Neural crest cell (in vitro differentiated cells): Measurements from ENCODE around the gene LIMK1. TPM values are rescaled to one million over a fixed set of nuclear protein-coding genes. Genes with fewer than 3 reads are reported as not detected.
"Not testable (repeated sequence)": the region's sequence is repeated elsewhere in the genome, so short reads cannot be mapped to it uniquely, and the experiment has no call there.

Experiments
- DNase-seq: peaks from one replicate; pipeline ENCODE4 v3.0.0; 2021; ENCODE audit warnings: low read depth, mixed read lengths, low spot score
- H3K27ac Mint-ChIP-seq: one replicate; pipeline ENCODE4 v1.8.0; 2021; ENCODE audit warnings: mild to moderate bottlenecking, mixed read lengths; ENCODE audit not compliant: unreplicated experiment
- H3K27me3 Mint-ChIP-seq: 2 replicates; pipeline ENCODE4 v1.8.0; 2021; ENCODE audit warnings: low read depth, mild to moderate bottlenecking, mixed read lengths
- H3K36me3 Mint-ChIP-seq: 2 replicates; pipeline ENCODE4 v1.8.0; 2021; ENCODE audit warnings: low read depth, mild to moderate bottlenecking, mixed read lengths
- H3K4me1 Mint-ChIP-seq: 2 replicates; pipeline ENCODE4 v1.8.0; 2021; ENCODE audit warnings: mixed read lengths
- H3K4me3 Mint-ChIP-seq: one replicate; pipeline ENCODE4 v1.8.0; 2021; ENCODE audit warnings: mild to moderate bottlenecking, mixed read lengths
- H3K9me3 Mint-ChIP-seq: 2 replicates; pipeline ENCODE4 v1.8.0; 2021; ENCODE audit warnings: mixed read lengths
- total RNA-seq: library from RNA; stranded (reverse); gene quantifications from 2 replicates; pipeline ENCODE4 v1.2.1, GENCODE V29; 2021
- TF ChIP-seq, protein P1 (sequence below): fragments of 200-600 bp; sonication (generic); conservative IDR thresholded peaks from 2 replicates; pipeline ENCODE4 v1.5.0; 2021; ENCODE audit warnings: antibody characterized with exemption, mild to moderate bottlenecking

LIMK1 gene
- total RNA-seq, 1 donor from 2014 or later = 82.1 TPM

DNA sequence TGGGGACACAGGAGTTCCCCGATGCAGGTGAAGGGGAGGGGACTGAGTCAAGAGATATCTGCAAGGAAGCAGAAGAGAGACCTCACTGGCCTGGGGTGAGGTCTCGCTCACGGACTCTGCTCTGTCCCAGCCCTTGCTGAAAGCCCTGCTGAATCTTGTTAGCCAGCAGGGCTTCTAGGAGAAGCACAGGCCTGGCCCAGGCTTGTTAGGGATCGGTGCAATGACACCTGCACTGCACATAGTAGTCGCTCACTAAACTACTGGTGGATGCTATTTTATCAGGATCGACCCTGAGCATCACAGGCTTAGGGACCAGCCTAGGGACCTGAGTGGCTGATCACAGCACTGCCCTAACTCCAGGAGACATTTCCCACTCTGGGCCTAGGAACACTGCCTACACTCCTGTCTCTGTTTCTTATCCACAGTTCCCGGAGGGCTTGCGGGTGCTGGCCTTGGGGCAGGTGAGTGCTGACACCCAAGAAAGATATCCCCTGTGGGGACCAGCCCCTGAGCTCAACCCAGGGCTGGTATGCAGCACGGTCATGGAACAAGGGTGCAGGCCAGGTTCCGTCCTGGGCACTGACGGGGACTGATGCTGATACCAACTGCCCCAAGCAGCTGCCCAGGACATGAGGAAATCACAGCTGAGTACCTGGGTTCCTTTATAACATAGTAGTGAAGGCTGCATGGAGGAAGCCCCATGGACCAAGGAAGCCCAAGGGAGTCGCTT is 42.6 kb upstream of the LIMK1 start:
- Mint-ChIP-seq H3K27ac (no peak overlapping the region), H3K9me3 (no peaks in the 10 kb centered on the region), H3K27me3 (peaks cover 9% of the 10 kb centered on the region), H3K36me3 (no peaks in the 10 kb centered on the region), H3K4me1 (peaks cover 5% of the 10 kb centered on the region), H3K4me3 (no peak overlapping the region)
- TF ChIP-seq, protein P1, sequence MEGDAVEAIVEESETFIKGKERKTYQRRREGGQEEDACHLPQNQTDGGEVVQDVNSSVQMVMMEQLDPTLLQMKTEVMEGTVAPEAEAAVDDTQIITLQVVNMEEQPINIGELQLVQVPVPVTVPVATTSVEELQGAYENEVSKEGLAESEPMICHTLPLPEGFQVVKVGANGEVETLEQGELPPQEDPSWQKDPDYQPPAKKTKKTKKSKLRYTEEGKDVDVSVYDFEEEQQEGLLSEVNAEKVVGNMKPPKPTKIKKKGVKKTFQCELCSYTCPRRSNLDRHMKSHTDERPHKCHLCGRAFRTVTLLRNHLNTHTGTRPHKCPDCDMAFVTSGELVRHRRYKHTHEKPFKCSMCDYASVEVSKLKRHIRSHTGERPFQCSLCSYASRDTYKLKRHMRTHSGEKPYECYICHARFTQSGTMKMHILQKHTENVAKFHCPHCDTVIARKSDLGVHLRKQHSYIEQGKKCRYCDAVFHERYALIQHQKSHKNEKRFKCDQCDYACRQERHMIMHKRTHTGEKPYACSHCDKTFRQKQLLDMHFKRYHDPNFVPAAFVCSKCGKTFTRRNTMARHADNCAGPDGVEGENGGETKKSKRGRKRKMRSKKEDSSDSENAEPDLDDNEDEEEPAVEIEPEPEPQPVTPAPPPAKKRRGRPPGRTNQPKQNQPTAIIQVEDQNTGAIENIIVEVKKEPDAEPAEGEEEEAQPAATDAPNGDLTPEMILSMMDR = no peak
- DNase-seq = no peak

DNA sequence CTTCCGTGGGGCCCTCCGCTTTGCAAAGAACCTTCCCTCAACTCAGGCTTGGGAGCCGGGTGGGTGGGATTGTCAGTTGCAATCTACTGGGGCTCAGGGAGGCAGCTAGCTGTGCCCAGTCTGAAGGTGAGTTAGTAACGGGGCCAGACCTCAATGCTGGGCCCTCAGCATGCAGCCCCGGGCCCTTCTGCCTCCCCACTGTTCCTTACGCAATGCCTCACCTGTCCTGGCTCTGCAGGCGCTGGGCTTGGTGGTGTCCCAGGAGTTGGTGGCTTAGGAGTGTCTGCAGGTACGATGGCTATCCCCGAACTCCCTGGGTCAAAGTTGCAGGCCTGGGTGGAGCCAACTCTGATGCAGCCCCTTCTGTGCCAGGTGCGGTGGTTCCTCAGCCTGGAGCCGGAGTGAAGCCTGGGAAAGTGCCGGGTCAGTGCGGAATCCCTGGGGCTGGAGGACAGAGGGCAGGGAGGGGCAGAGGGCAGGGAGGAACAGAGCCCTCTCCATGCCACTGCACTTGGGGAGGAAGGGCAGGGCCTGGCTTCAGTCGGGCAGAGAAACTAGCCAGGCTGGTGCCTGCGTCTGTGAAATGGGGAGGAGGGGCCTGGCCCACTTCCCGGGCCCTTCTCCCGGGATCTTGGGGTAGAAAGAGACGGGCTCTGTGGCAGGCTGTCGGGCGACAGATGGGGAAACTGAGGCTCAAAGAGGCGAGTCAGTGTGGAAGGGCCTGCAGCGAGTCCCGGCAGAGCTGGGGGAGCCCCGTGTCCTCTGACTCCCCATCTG is 40.7 kb upstream of the LIMK1 start:
- H3K4me1 Mint-ChIP-seq = peaks cover 5% of the 10 kb centered on the region
- no peaks in the 10 kb centered on the region for H3K9me3 Mint-ChIP-seq
- no peaks in the 10 kb centered on the region for H3K36me3 Mint-ChIP-seq
- TF ChIP-seq, protein P1 = no peak
- H3K4me3 Mint-ChIP-seq = peak overlapping the region; percentile 31
- peaks cover 9% of the 10 kb centered on the region for H3K27me3 Mint-ChIP-seq
- no peak overlapping the region for H3K27ac Mint-ChIP-seq
- no peak for DNase-seq

DNA sequence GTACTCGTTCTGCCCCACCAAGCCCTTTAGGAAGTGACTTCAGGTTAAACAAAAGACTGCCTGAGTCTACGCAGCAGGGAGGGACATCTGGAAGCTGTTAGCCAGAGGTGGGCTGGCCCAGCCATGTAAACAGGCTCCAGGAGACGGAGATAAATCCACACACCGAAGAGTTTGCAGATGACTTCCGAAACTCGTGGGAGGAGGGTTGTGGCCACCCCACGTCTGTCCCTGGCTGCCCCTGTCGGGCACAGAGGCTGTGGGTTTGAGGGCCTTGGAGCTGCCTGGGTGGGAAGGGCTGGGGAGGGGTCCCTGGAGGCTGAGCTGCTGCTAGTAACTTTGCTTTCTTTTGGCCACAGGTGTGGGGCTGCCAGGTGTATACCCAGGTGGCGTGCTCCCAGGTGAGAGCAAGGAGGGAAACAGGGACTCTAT is 40.1 kb upstream of the LIMK1 start:
- H3K4me3 Mint-ChIP-seq = peak overlapping the region; percentile 31
- TF ChIP-seq, protein P1 = no peak
- no peaks in the 10 kb centered on the region for H3K9me3 Mint-ChIP-seq
- H3K36me3 Mint-ChIP-seq = no peaks in the 10 kb centered on the region
- no peak overlapping the region for H3K27ac Mint-ChIP-seq
- H3K4me1 Mint-ChIP-seq = peaks cover 5% of the 10 kb centered on the region
- no peak for DNase-seq
- peaks cover 9% of the 10 kb centered on the region for H3K27me3 Mint-ChIP-seq

DNA sequence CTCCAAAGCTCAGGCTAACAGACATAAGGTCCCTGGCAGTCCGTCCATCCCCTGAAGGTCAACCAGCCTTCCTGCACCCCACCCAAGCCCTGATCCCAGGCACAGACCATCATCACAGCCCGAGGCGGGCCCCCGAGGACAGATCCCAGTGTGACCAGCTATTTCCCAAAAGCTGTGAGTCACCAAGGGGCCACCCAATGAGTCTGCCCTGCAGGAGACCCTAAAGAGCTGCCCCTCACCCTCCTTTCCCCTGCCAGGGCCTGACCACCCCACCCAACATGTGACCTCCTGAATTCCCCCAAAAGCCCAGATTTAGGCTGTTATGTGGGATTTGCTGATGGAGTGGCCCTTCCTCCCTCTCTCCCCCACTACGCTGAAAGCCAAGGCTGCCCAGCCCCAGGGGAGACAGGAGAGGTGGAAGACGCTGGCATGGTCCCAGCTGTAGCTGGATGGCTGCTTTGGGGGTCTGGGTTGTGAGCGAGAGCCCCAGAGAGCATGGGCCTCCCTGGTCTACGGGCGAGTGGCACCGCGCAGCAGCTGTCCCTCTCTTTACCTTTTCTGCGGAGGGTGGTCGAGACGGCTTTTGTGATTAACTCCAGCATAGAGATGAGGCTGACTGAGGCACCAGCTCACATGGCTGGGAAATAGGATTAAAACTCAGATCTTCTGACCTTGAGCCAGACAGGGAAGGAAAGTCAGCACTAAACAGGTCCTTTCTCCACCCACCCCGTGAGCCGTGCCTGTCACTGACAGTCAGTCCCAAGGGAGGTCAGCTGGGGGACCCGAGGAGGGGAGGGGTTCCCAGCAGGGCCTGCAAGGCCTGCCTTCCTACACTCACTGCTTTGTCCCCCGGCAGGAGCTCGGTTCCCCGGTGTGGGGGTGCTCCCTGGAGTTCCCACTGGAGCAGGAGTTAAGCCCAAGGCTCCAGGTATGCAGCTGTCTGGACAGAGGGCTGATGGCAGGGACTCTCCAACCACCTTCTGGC is 38.9 kb upstream of the LIMK1 start:
- H3K9me3 Mint-ChIP-seq = no peaks in the 10 kb centered on the region
- H3K4me1 Mint-ChIP-seq = peaks cover 5% of the 10 kb centered on the region
- DNase-seq = no peak
- no peaks in the 10 kb centered on the region for H3K36me3 Mint-ChIP-seq
- H3K27ac Mint-ChIP-seq = no peak overlapping the region
- TF ChIP-seq, protein P1 = no peak
- H3K4me3 Mint-ChIP-seq = no peak overlapping the region
- peaks cover 9% of the 10 kb centered on the region for H3K27me3 Mint-ChIP-seq

DNA sequence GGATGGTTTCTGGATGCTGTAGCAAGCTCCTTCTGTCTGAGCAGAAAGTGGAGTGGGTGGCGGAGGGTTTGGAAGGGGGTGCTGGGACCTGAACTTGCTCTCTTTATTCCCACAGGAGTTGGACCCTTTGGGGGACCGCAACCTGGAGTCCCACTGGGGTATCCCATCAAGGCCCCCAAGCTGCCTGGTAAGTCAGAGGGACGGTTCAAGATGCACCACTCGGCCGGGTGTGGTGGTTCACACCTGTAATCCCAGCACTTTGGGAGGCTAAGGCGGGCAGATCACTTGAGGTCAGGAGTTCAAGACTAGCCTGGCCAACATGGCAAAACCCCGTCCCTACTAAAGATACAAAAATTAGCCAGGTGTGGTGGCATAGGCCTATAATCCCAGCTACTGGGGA is 37.0 kb upstream of the LIMK1 start:
- not testable (repeated sequence) for H3K4me1 Mint-ChIP-seq, H3K27ac Mint-ChIP-seq, H3K27me3 Mint-ChIP-seq, H3K36me3 Mint-ChIP-seq, DNase-seq, H3K9me3 Mint-ChIP-seq, H3K4me3 Mint-ChIP-seq
